T-helper 1 cell treated with Interleukin-12 subunit alpha and Interleukin-12 subunit beta and Interleukin-4 antibody, amounts not matched to agents 30 ng/mL and 1 ng/mL, for 36 hours (primary cell): ENCODE data around the gene SERPINA10. TPM values are rescaled to one million over a fixed set of nuclear protein-coding genes. Genes with fewer than 3 reads are reported as not detected.
"Not testable (repeated sequence)": the region's sequence is repeated elsewhere in the genome, so short reads cannot be mapped to it uniquely, and the experiment has no call there.

Experiments
- intact Hi-C: fragments of 100-400 bp; cut with micrococcal nuclease; formaldehyde crosslinking; loops from one replicate; pipeline ENCODE4 v1.15.1; 2024
- total RNA-seq: library from RNA; stranded (reverse); gene quantifications from 2 replicates; pipeline ENCODE4 v1.2.3, GENCODE V29; 2022

The SERPINA10 gene
- total RNA-seq, 1 donor from 2014 or later = not detected

- intact Hi-C loops = no loop called here
These were observed 21.1 kb upstream of the SERPINA10 start for GRCh38 chr14:94313991-94314655.

- intact Hi-C loops = no loop called here
These were observed 19.6 kb upstream of the SERPINA10 start for GRCh38 chr14:94312481-94313246.

- intact Hi-C loops = no loop called here
These were observed 17.2 kb upstream of the SERPINA10 start for GRCh38 chr14:94310248-94310647.

GRCh38 chr14:94309721-94310120, 16.7 kb upstream of the SERPINA10 start:
- intact Hi-C loops = no loop called here

- intact Hi-C loops = no loop called here
These were observed 14.4 kb upstream of the SERPINA10 start for GRCh38 chr14:94307410-94307992.

GRCh38 chr14:94306047-94306978, 13.2 kb upstream of the SERPINA10 start:
- intact Hi-C loops = no loop called here

- intact Hi-C loops = no loop called here
These were observed 12.6 kb upstream of the SERPINA10 start for GRCh38 chr14:94305620-94306019.

- intact Hi-C loops = no loop called here
These were observed 11.2 kb upstream of the SERPINA10 start for GRCh38 chr14:94304243-94304642.

- intact Hi-C loops = no loop called here
These were observed 10.0 kb upstream of the SERPINA10 start for GRCh38 chr14:94303111-94303510.

GRCh38 chr14:94298130-94298529, 5.1 kb upstream of the SERPINA10 start:
- intact Hi-C loops = no loop called here

- intact Hi-C loops = not testable (repeated sequence)
These were observed 3.1 kb upstream of the SERPINA10 start for GRCh38 chr14:94296181-94296545.

- intact Hi-C loops = no loop called here
These were observed 2.5 kb upstream of the SERPINA10 start for GRCh38 chr14:94295360-94296180.

- intact Hi-C loops = no loop called here
These were observed 483 bp upstream of the SERPINA10 start for GRCh38 chr14:94293578-94293924.

GRCh38 chr14:94292526-94292871, 569 bp downstream of the SERPINA10 start:
- intact Hi-C loops = no loop called here

GRCh38 chr14:94291906-94292525, 1.1 kb downstream of the SERPINA10 start:
- intact Hi-C loops = no loop called here

GRCh38 chr14:94291159-94291905, 1.7 kb downstream of the SERPINA10 start:
- intact Hi-C loops = no loop called here

- intact Hi-C loops = no loop called here
These were observed 2.9 kb downstream of the SERPINA10 start for GRCh38 chr14:94290197-94290596.

GRCh38 chr14:94288610-94289465, 4.2 kb downstream of the SERPINA10 start:
- intact Hi-C loops = no loop called here

- intact Hi-C loops = no loop called here
These were observed 7.9 kb downstream of the SERPINA10 start for GRCh38 chr14:94285158-94285557.
